H9 (cell line): ENCODE results near the gene GBP5. TPM values are rescaled to one million over a fixed set of nuclear protein-coding genes. Genes with fewer than 3 reads are reported as not detected.

Experiments used
- DNase-seq: peaks from one replicate; pipeline ENCODE4 v3.0.0-alpha.2; 2017
- H2AFZ ChIP-seq: one replicate; pipeline ENCODE4 v1.6.1; 2013; ENCODE audit warnings: mild to moderate bottlenecking, low read length, control low read depth, moderate library complexity
- H2AK5ac ChIP-seq: 2 replicates; pipeline ENCODE4 v1.6.1; 2013; ENCODE audit warnings: low read length, control low read depth, mixed read lengths; ENCODE audit not compliant: insufficient read length
- H2BK120ac ChIP-seq: one replicate; pipeline ENCODE4 v1.6.1; 2013; ENCODE audit warnings: low read depth, mild to moderate bottlenecking, low read length, control low read depth, inconsistent platforms; ENCODE audit not compliant: poor library complexity, severe bottlenecking
- H2BK12ac ChIP-seq: 2 replicates; pipeline ENCODE4 v1.6.1; 2013; ENCODE audit warnings: low read length, control low read depth, mixed read lengths, low read depth; ENCODE audit not compliant: insufficient read length
- H2BK15ac ChIP-seq: 2 replicates; pipeline ENCODE4 v1.6.1; 2013; ENCODE audit warnings: low read depth, low read length, control low read depth
- H2BK20ac ChIP-seq: one replicate; pipeline ENCODE4 v1.6.1; 2013; ENCODE audit warnings: low read depth, mild to moderate bottlenecking, low read length, control low read depth, inconsistent platforms; ENCODE audit not compliant: poor library complexity, severe bottlenecking
- H2BK5ac ChIP-seq: 2 replicates; pipeline ENCODE4 v1.6.1; 2013; ENCODE audit warnings: low read length, control low read depth, mixed read lengths; ENCODE audit not compliant: insufficient read length
- H3K14ac ChIP-seq: 2 replicates; pipeline ENCODE4 v1.6.1; 2013; ENCODE audit warnings: low read length, control low read depth; ENCODE audit not compliant: insufficient read depth
- H3K18ac ChIP-seq: 2 replicates; pipeline ENCODE4 v1.6.1; 2013; ENCODE audit warnings: low read depth, mild to moderate bottlenecking, mixed read lengths, low read length, control low read depth; ENCODE audit not compliant: insufficient read length
- H3K23ac ChIP-seq: 2 replicates; pipeline ENCODE4 v1.6.1; 2013; ENCODE audit warnings: low read length, control low read depth, mixed read lengths, low read depth; ENCODE audit not compliant: insufficient read length
- H3K23me2 ChIP-seq: 2 replicates; pipeline ENCODE4 v1.6.1; 2013; ENCODE audit warnings: low read depth, mild to moderate bottlenecking, mixed read lengths, low read length, control low read depth; ENCODE audit not compliant: insufficient read length, poor library complexity, severe bottlenecking
- H3K27ac ChIP-seq: 2 replicates; pipeline ENCODE4 v1.5.1; 2013; ENCODE audit warnings: low read length, control low read depth, mixed read lengths, low read depth; ENCODE audit not compliant: insufficient read length
- H3K27me3 ChIP-seq: 2 replicates; pipeline ENCODE4 v1.6.1; 2013; ENCODE audit warnings: low read length, control low read depth, inconsistent platforms; ENCODE audit not compliant: insufficient read depth
- H3K4ac ChIP-seq: 2 replicates; pipeline ENCODE4 v1.6.1; 2013; ENCODE audit warnings: low read depth, mild to moderate bottlenecking, control low read depth, inconsistent platforms, low read length, moderate library complexity
- H3K4me1 ChIP-seq: 2 replicates; pipeline ENCODE4 v1.6.1; 2013; ENCODE audit warnings: low read length, control low read depth, inconsistent platforms; ENCODE audit not compliant: insufficient read depth
- H3K4me2 ChIP-seq: 2 replicates; pipeline ENCODE4 v1.6.1; 2013; ENCODE audit warnings: low read length, control low read depth, mixed read lengths; ENCODE audit not compliant: insufficient read length, insufficient read depth
- H3K56ac ChIP-seq: 2 replicates; pipeline ENCODE4 v1.6.1; 2013; ENCODE audit warnings: low read depth, mild to moderate bottlenecking, mixed read lengths, low read length, control low read depth; ENCODE audit not compliant: insufficient read length
- H3K79me1 ChIP-seq: 2 replicates; pipeline ENCODE4 v1.6.1; 2013; ENCODE audit warnings: low read depth, mild to moderate bottlenecking, moderate library complexity, low read length, control low read depth, inconsistent platforms; ENCODE audit not compliant: insufficient read depth, poor library complexity, severe bottlenecking
- H3K79me2 ChIP-seq: 2 replicates; pipeline ENCODE4 v1.6.1; 2013; ENCODE audit warnings: low read length, control low read depth, inconsistent platforms; ENCODE audit not compliant: insufficient read depth
- H3K9ac ChIP-seq: 2 replicates; pipeline ENCODE4 v1.6.1; 2013; ENCODE audit warnings: low read length, control low read depth, mixed read lengths; ENCODE audit not compliant: insufficient read length; ENCODE audit errors: extremely low read depth
- H3K9me3 ChIP-seq: one replicate; pipeline ENCODE4 v1.6.1; 2013; ENCODE audit warnings: low read depth, low read length, inconsistent platforms; ENCODE audit not compliant: control insufficient read depth
- H3T11ph ChIP-seq: one replicate; pipeline ENCODE4 v1.6.1; 2013; ENCODE audit warnings: mild to moderate bottlenecking, low read length, control low read depth, inconsistent platforms
- H4K20me1 ChIP-seq: one replicate; pipeline ENCODE4 v1.6.1; 2013; ENCODE audit not compliant: control insufficient read depth, insufficient read length, insufficient read depth
- H4K5ac ChIP-seq: 2 replicates; pipeline ENCODE4 v1.6.1; 2013; ENCODE audit warnings: low read depth, mild to moderate bottlenecking, mixed read lengths, low read length, control low read depth; ENCODE audit not compliant: insufficient read length
- H4K8ac ChIP-seq: replicated peaks from 2 replicates; pipeline ENCODE4 v1.6.1; 2013; ENCODE audit warnings: low read length, control low read depth, mixed read lengths, low read depth; ENCODE audit not compliant: insufficient read length
- H4K91ac ChIP-seq: 2 replicates; pipeline ENCODE4 v1.6.1; 2013; ENCODE audit warnings: low read depth, mild to moderate bottlenecking, moderate library complexity, mixed read lengths, low read length, control low read depth; ENCODE audit not compliant: insufficient read length
- H3K27ac Mint-ChIP-seq, 3 experiments: 2 replicates in 2 of 3; 3 replicates in 1 of 3; pipeline ENCODE4 v1.8.0; 2020 to 2021; ENCODE audit warnings: mixed read lengths in 3 of 3, mild to moderate bottlenecking in 1 of 3, moderate library complexity in 1 of 3
- H3K27me3 Mint-ChIP-seq: 2 replicates; pipeline ENCODE4 v1.8.0; 2021; ENCODE audit warnings: low read depth, mild to moderate bottlenecking, moderate library complexity, mixed read lengths
- H3K36me3 Mint-ChIP-seq, 3 experiments: 2 replicates in 2 of 3; 3 replicates in 1 of 3; pipeline ENCODE4 v1.8.0; 2020 to 2021; ENCODE audit warnings: low read depth in 3 of 3, mixed read lengths in 3 of 3; ENCODE audit not compliant: insufficient read depth in 1 of 3
- H3K4me1 Mint-ChIP-seq, 2 experiments: 2 replicates each; pipeline ENCODE4 v1.8.0; 2020; ENCODE audit warnings: mixed read lengths in 2 of 2
- H3K4me3 Mint-ChIP-seq, 2 experiments: 2 replicates in 1 of 2; 3 replicates in 1 of 2; pipeline ENCODE4 v1.8.0; 2020 to 2021; ENCODE audit warnings: mild to moderate bottlenecking in 2 of 2, mixed read lengths in 2 of 2, moderate library complexity in 1 of 2
- H3K9me3 Mint-ChIP-seq, 2 experiments: 2 replicates in 1 of 2; 3 replicates in 1 of 2; pipeline ENCODE4 v1.8.0; 2020; ENCODE audit warnings: mild to moderate bottlenecking in 2 of 2, mixed read lengths in 2 of 2, moderate library complexity in 1 of 2
- WGBS: extraction: QIAGEN DNeasy Blood & Tissue Kit; methylation state at CpG from one replicate; pipeline ENCODE4 v1.1.7; 2013; ENCODE audit warnings: missing lambda C conversion rate, low lambda C conversion rate, mixed read lengths; ENCODE audit not compliant: insufficient read length; ENCODE audit errors: extremely low coverage; 5-methylcytosine and 5-hydroxymethylcytosine counted together
- total RNA-seq: library from RNA; stranded (reverse); gene quantifications from 2 replicates; pipeline ENCODE4 v1.2.1, GENCODE V29; 2021
- TF ChIP-seq, protein P1 (sequence below): fragments of 200-600 bp; sonication (generic); conservative IDR thresholded peaks from 3 replicates; pipeline ENCODE4 v1.8.0; 2021; ENCODE audit warnings: antibody characterized with exemption, mild to moderate bottlenecking

GBP5 gene
- total RNA-seq, 1 experiment from 2014 or later, result not detected

GRCh38 chr1:89260566-89261255, 11.9 kb downstream of the GBP5 start:
- H3K23me2 ChIP-seq, result no peaks in the 10 kb centered on the region
- H4K20me1 ChIP-seq, result no peaks in the 10 kb centered on the region
- TF ChIP-seq, protein P1, sequence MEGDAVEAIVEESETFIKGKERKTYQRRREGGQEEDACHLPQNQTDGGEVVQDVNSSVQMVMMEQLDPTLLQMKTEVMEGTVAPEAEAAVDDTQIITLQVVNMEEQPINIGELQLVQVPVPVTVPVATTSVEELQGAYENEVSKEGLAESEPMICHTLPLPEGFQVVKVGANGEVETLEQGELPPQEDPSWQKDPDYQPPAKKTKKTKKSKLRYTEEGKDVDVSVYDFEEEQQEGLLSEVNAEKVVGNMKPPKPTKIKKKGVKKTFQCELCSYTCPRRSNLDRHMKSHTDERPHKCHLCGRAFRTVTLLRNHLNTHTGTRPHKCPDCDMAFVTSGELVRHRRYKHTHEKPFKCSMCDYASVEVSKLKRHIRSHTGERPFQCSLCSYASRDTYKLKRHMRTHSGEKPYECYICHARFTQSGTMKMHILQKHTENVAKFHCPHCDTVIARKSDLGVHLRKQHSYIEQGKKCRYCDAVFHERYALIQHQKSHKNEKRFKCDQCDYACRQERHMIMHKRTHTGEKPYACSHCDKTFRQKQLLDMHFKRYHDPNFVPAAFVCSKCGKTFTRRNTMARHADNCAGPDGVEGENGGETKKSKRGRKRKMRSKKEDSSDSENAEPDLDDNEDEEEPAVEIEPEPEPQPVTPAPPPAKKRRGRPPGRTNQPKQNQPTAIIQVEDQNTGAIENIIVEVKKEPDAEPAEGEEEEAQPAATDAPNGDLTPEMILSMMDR, result no peak
- Mint-ChIP-seq H3K9me3 (no peaks in the 10 kb centered on the region), H3K4me3 (no peak overlapping the region), H3K36me3 (no peaks in the 10 kb centered on the region), H3K4me1 (peaks cover 16 to 20% of the 10 kb centered on the region in 2 experiments), H3K27me3 (no peaks in the 10 kb centered on the region), H3K27ac (no peak overlapping the region)
- no peak overlapping the region for H3K56ac ChIP-seq
- H3K79me2 ChIP-seq, result no peaks in the 10 kb centered on the region
- H2BK5ac ChIP-seq, result no peak overlapping the region
- H3K18ac ChIP-seq, result no peak overlapping the region
- no peak overlapping the region for H4K8ac ChIP-seq
- no peak overlapping the region for H3K23ac ChIP-seq
- no peaks in the 10 kb centered on the region for H3K9me3 ChIP-seq
- H3K79me1 ChIP-seq, result no peaks in the 10 kb centered on the region
- no peak overlapping the region for H3K4ac ChIP-seq
- H2AFZ ChIP-seq, result no peak overlapping the region
- H2BK12ac ChIP-seq, result no peak overlapping the region
- no CpG with 5 or more reads among the region's 5 CpGs for WGBS
- DNase-seq, result no peak
- H3K14ac ChIP-seq, result no peak overlapping the region
- H2BK15ac ChIP-seq, result no peak overlapping the region
- H3K9ac ChIP-seq, result no peak overlapping the region
- no peak overlapping the region for H3T11ph ChIP-seq
- no peak overlapping the region for H4K91ac ChIP-seq
- H3K4me2 ChIP-seq, result no peak overlapping the region
- no peak overlapping the region for H3K27ac ChIP-seq
- H2BK120ac ChIP-seq, result no peak overlapping the region
- H3K4me1 ChIP-seq, result peaks cover 4% of the 10 kb centered on the region; the same call in 1 of the 2 replicates
- no peaks in the 10 kb centered on the region for H3K27me3 ChIP-seq
- no peak overlapping the region for H2AK5ac ChIP-seq
- no peak overlapping the region for H2BK20ac ChIP-seq
- no peak overlapping the region for H4K5ac ChIP-seq
